ENCODE measurements around the gene HIBCH. TPM values are rescaled to one million over a fixed set of nuclear protein-coding genes. Genes with fewer than 3 reads are reported as not detected.

Gene HIBCH
- polyA plus RNA-seq, 1 donor (not counting 4 experiments of a cell fraction or from before 2014, with no cell fraction given), result 19.4 TPM

DNA sequence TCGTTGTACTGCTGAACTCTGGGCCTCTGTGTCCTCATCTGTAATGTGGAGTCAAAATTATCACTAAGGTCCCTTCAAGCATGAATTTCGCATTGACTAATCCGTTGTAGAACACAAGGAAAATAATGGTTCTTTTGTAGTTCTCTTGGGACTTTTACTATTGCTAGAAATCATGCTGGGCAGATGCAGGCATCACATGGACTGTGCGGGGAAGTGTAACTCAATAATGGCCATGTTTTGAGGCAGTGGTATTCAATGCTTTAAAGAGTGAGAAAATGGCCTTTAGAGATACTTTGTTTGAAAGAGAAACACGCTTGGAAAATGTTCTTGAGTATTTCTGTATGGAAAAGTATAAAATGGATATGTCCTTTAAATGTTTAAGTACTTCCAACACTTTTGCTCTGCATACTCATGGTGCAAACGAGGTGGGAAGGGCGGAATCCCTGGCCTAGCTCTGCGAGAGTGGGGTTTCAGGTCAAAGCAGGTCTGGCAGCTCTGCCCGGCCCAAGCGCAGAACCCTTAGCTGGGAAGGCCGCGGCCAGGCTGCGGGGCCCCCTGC is 139.8 kb downstream of the HIBCH start:
- Histone ChIP-seq H3K4me2 (ENCODE audit: control insufficient read depth, extremely low read depth, insufficient read depth, low read depth, low read length) (peak overlapping the region; percentile 79), H3K79me2 (ENCODE audit: control insufficient read depth, insufficient read depth, low read length) (no peaks in the 10 kb centered on the region)
- FAIRE-seq, result no peak

DNA sequence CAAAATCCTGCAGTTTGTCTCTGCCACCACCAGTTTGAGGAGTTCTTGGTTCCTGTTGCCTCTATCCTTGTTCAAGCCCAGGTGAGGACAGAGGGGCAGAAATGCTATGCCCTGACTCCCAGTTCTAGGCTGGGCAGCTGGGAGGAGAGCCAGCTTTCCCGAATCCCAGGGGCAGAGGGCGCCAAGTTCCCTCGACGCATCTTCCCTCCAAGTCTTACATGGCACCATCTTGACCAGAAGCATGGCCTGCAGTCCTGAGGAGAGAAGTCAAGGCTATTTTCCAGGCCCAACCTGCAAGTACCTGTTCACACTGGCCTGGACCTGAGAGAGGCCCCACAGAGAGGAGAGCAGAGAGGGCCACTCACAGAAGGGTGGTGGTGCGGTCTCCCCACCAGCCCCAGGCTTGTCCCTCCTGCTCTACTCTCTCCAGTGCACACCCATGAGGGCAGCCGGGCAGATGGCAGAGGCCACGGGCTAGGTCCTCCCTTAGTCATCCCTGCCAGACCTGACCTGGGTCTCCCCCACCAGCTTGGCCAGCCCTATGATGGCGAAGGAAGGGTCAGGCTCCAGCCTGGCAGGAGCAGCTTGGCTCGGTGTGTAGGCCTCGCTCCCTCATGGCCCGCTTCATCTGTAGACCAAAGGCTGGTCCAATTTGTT is 141.4 kb downstream of the HIBCH start:
- Histone ChIP-seq H3K9me3 (ENCODE audit: control insufficient read depth, low read depth, low read length) (peaks cover 1% of the 10 kb centered on the region), H3K9ac (ENCODE audit: control insufficient read depth, extremely low read depth, insufficient read depth, low read length) (no peak overlapping the region), H3K27ac (ENCODE audit: control insufficient read depth, insufficient read depth, low read length) (no peak overlapping the region), H3K4me3 (ENCODE audit: control insufficient read depth in 2 of 3, extremely low read depth in 1 of 3, insufficient read depth in 2 of 3, low read depth in 1 of 3, low read length in 3 of 3) (no peak overlapping the region), H3K27me3 (ENCODE audit: control insufficient read depth, extremely low read depth, insufficient read depth, low read length) (no peaks in the 10 kb centered on the region), H3K9me1 (ENCODE audit: control insufficient read depth, extremely low read depth, insufficient read depth, low read length) (no peaks in the 10 kb centered on the region), H3K79me2 (ENCODE audit: control insufficient read depth, insufficient read depth, low read length) (no peaks in the 10 kb centered on the region), H3K4me2 (ENCODE audit: control insufficient read depth, extremely low read depth, insufficient read depth, low read depth, low read length) (no peak overlapping the region), H3K4me1 (ENCODE audit: control insufficient read depth, extremely low read depth, insufficient read depth, low read length) (peaks cover 3% of the 10 kb centered on the region), H3K36me3 (ENCODE audit: control insufficient read depth in 2 of 2, extremely low read depth in 1 of 2, insufficient read depth in 2 of 2, low read length in 2 of 2) (no peaks in the 10 kb centered on the region), H4K20me1 (ENCODE audit: control insufficient read depth, extremely low read depth, insufficient read depth, low read length) (no peaks in the 10 kb centered on the region), H2AFZ (ENCODE audit: control insufficient read depth, low read length) (no peak overlapping the region)
- dilution Hi-C loops (cut with MboI; ENCODE audit: extremely low pct_ligation_motif_present, low sequenced_read_pairs), result no loop called here
- DNase-seq (ENCODE audit: low read depth, low spot score) (no peak), FAIRE-seq (no peak)
- TF ChIP-seq EZH2 (IDR thresholded peaks at IDR 0.05; ENCODE audit: low read length), result no peak
- TF ChIP-seq, protein P1, sequence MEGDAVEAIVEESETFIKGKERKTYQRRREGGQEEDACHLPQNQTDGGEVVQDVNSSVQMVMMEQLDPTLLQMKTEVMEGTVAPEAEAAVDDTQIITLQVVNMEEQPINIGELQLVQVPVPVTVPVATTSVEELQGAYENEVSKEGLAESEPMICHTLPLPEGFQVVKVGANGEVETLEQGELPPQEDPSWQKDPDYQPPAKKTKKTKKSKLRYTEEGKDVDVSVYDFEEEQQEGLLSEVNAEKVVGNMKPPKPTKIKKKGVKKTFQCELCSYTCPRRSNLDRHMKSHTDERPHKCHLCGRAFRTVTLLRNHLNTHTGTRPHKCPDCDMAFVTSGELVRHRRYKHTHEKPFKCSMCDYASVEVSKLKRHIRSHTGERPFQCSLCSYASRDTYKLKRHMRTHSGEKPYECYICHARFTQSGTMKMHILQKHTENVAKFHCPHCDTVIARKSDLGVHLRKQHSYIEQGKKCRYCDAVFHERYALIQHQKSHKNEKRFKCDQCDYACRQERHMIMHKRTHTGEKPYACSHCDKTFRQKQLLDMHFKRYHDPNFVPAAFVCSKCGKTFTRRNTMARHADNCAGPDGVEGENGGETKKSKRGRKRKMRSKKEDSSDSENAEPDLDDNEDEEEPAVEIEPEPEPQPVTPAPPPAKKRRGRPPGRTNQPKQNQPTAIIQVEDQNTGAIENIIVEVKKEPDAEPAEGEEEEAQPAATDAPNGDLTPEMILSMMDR (optimal IDR thresholded peaks at IDR 0.05 in 1 of 3, IDR thresholded peaks at IDR 0.05 in 1 of 3, conservative IDR thresholded peaks at IDR 0.05 in 1 of 3; ENCODE audit: extremely low read depth in 1 of 3, insufficient read depth in 2 of 3, low read length in 3 of 3), result no peak

More for the DNA sequence above, 139.8 kb downstream of the HIBCH start:
- Histone ChIP-seq H3K9ac (ENCODE audit: control insufficient read depth, extremely low read depth, insufficient read depth, low read length) (peak overlapping the region; percentile 54), H3K27me3 (ENCODE audit: control insufficient read depth, extremely low read depth, insufficient read depth, low read length) (no peaks in the 10 kb centered on the region), H3K36me3 (ENCODE audit: control insufficient read depth in 2 of 2, extremely low read depth in 1 of 2, insufficient read depth in 2 of 2, low read length in 2 of 2) (no peaks in the 10 kb centered on the region), H3K9me3 (ENCODE audit: control insufficient read depth, low read depth, low read length) (no peaks in the 10 kb centered on the region), H3K9me1 (ENCODE audit: control insufficient read depth, extremely low read depth, insufficient read depth, low read length) (no peaks in the 10 kb centered on the region), H2AFZ (ENCODE audit: control insufficient read depth, low read length) (peak overlapping the region; percentile 82), H3K27ac (ENCODE audit: control insufficient read depth, insufficient read depth, low read length) (no peak overlapping the region), H4K20me1 (ENCODE audit: control insufficient read depth, extremely low read depth, insufficient read depth, low read length) (no peaks in the 10 kb centered on the region), H3K4me1 (ENCODE audit: control insufficient read depth, extremely low read depth, insufficient read depth, low read length) (peaks cover 3% of the 10 kb centered on the region), H3K4me3 (ENCODE audit: control insufficient read depth in 2 of 3, extremely low read depth in 1 of 3, insufficient read depth in 2 of 3, low read depth in 1 of 3, low read length in 3 of 3) (peak overlapping the region; percentile 45 to 66 (median 61))
- no peak for TF ChIP-seq EZH2 (IDR thresholded peaks at IDR 0.05; ENCODE audit: low read length)
- TF ChIP-seq, protein P1 (optimal IDR thresholded peaks at IDR 0.05 in 1 of 3, IDR thresholded peaks at IDR 0.05 in 1 of 3, conservative IDR thresholded peaks at IDR 0.05 in 1 of 3; ENCODE audit: extremely low read depth in 1 of 3, insufficient read depth in 2 of 3, low read length in 3 of 3), result peak in 1 of 3 experiments; percentile 21
- DNase-seq (ENCODE audit: low read depth, low spot score), result no peak
- dilution Hi-C loops (cut with MboI; ENCODE audit: extremely low pct_ligation_motif_present, low sequenced_read_pairs), result no loop called here
